Vagina (tissue), 2 donors: ENCODE results near the gene NDUFS8. TPM values are rescaled to one million over a fixed set of nuclear protein-coding genes. Genes with fewer than 3 reads are reported as not detected.
A peak's percentile ranks its signal among the peaks of the same experiment; 100 is the strongest.

ENCODE experiments used
- DNase-seq, 2 donors: peaks; one replicate each; pipeline ENCODE4 v3.0.0-alpha.2; 2017; ENCODE audit errors: extremely low spot score in 2 of 2
- H3K27ac ChIP-seq: fragments of 200-600 bp; sonication (generic); one replicate; pipeline ENCODE4 v1.5.1; 2019
- H3K27me3 ChIP-seq: fragments of 200-600 bp; sonication (generic); one replicate; pipeline ENCODE4 v1.5.1; 2019
- H3K36me3 ChIP-seq, 2 donors: fragments of 200-600 bp; sonication (generic); one replicate each; pipeline ENCODE4 v1.5.1; 2017 to 2019
- H3K4me1 ChIP-seq: fragments of 200-600 bp; sonication (generic); one replicate; pipeline ENCODE4 v1.5.1; 2019
- H3K4me3 ChIP-seq, 2 donors: fragments of 200-600 bp; sonication (generic); 1 replicate in 1 of 2; 2 replicates in 1 of 2; pipeline ENCODE4 v1.5.1; 2016 to 2019
- H3K9me3 ChIP-seq: fragments of 200-600 bp; sonication (generic); one replicate; pipeline ENCODE4 v1.5.1; 2019
- CTCF ChIP-seq, 3 experiments: fragments of 450-650 bp in 2 of 3; fragments of 200-600 bp in 1 of 3; sonication (generic) in 1 of 3; IDR thresholded peaks; one replicate each; pipeline ENCODE4 v1.5.1; 2017 to 2019; ENCODE audit warnings: antibody characterized with exemption in 3 of 3, mild to moderate bottlenecking in 2 of 3, moderate library complexity in 2 of 3
- POLR2A ChIP-seq, 2 donors: fragments of 450-650 bp; IDR thresholded peaks; one replicate each; pipeline ENCODE4 v1.6.1; 2017; ENCODE audit warnings: antibody characterized with exemption in 2 of 2, mild to moderate bottlenecking in 2 of 2, moderate library complexity in 2 of 2
- POLR2AphosphoS5 ChIP-seq, 2 donors: sonication (generic); formaldehyde crosslinking; IDR thresholded peaks; one replicate each; pipeline ENCODE4 v1.9.0; 2017; ENCODE audit warnings: antibody characterized with exemption in 2 of 2, mild to moderate bottlenecking in 2 of 2, low read depth in 1 of 2; ENCODE audit not compliant: insufficient read depth in 1 of 2
- intact Hi-C: fragments of 100-400 bp; cut with DNase I; formaldehyde crosslinking; loops from one replicate; pipeline ENCODE4 v1.15.1; 2023
- total RNA-seq: library from RNA; depleted of rRNA; stranded (reverse); fragments of >200 nt; gene quantifications from one replicate; pipeline ENCODE4 v1.2.3, GENCODE V29; 2016

NDUFS8 gene
- total RNA-seq, 1 donor from 2014 or later: 118 TPM

DNA sequence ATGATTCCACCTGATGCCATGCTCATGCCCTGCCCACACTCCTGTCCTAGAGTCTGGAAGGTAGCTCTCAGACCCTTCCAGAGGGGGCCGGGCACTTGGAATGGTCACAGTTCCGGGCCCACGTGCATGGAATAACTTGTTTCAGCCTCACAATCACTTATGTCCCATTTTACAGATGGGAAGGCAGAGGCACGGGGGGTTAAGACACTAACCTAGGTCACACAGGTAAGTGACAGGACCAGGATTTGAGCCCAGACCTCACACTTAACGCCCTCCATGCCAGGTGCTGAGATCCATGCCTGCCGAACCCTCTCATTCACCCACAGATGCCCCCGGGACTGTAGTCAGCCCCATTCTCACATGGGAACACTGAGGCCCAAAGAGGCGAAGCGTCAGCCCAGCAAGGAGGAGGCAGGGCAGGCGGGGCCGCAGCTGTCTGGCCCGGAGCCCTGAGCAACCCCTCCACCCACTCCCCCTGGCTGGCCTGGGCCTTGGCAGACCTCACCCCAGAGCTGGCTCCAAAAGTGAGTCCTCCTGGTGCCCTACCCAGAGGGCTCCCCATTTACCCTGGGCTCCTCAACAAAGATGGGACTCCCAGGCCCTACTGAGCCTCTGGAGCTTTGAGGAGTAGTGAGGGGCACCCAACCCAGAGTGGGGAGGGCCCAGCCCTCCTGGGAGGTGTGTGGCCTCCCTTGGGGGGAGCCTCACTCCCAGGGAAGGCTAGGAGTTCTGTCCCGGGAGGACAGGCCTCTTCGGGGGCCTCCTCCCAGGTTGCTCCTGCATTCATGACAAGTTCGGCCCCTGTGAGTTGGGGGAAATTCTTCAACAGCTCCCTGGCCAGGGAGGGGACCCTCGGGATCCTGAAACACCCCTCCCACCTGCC lies 22.7 kb upstream of the NDUFS8 start:
- H3K36me3 ChIP-seq: no peaks in the 10 kb centered on the region
- TF ChIP-seq POLR2AphosphoS5 (IDR thresholded peaks at IDR 0.05; ENCODE audit: insufficient read depth in 1 of 2, low read depth in 1 of 2) (no peak), CTCF (IDR thresholded peaks at IDR 0.05) (no peak), POLR2A (IDR thresholded peaks at IDR 0.05) (no peak)
- H3K4me3 ChIP-seq: no peak overlapping the region
- no peak for DNase-seq
- no peaks in the 10 kb centered on the region for H3K9me3 ChIP-seq
- H3K4me1 ChIP-seq: peaks cover 65% of the 10 kb centered on the region
- H3K27me3 ChIP-seq: no peaks in the 10 kb centered on the region
- intact Hi-C loops: no loop called here
- no peak overlapping the region for H3K27ac ChIP-seq

- Histone ChIP-seq H3K27ac (peak overlapping the region; percentile 85), H3K27me3 (no peaks in the 10 kb centered on the region), H3K4me1 (peaks cover 66% of the 10 kb centered on the region), H3K36me3 (no peaks in the 10 kb centered on the region), H3K9me3 (no peaks in the 10 kb centered on the region), H3K4me3 (no peak overlapping the region)
- no peak for TF ChIP-seq POLR2AphosphoS5 (IDR thresholded peaks at IDR 0.05; ENCODE audit: insufficient read depth in 1 of 2, low read depth in 1 of 2)
- TF ChIP-seq CTCF (IDR thresholded peaks at IDR 0.05): no peak
- TF ChIP-seq POLR2A (IDR thresholded peaks at IDR 0.05): no peak
- intact Hi-C loops: no loop called here
- no peak for DNase-seq
These were observed 21.8 kb upstream of the NDUFS8 start for GRCh38 chr11:68008381-68009337.

- no peak for TF ChIP-seq CTCF (IDR thresholded peaks at IDR 0.05)
- no peak for TF ChIP-seq POLR2A (IDR thresholded peaks at IDR 0.05)
- TF ChIP-seq POLR2AphosphoS5 (IDR thresholded peaks at IDR 0.05; ENCODE audit: insufficient read depth in 1 of 2, low read depth in 1 of 2): no peak
- Histone ChIP-seq H3K9me3 (no peaks in the 10 kb centered on the region), H3K27ac (peak overlapping the region; percentile 85), H3K4me1 (peaks cover 70% of the 10 kb centered on the region), H3K4me3 (peak overlapping the region; percentile 44 to 47), H3K36me3 (no peaks in the 10 kb centered on the region), H3K27me3 (no peaks in the 10 kb centered on the region)
- no peak for DNase-seq
- intact Hi-C loops: no loop called here
These were observed 20.9 kb upstream of the NDUFS8 start for GRCh38 chr11:68009391-68010089.

- no peaks in the 10 kb centered on the region for H3K27me3 ChIP-seq
- intact Hi-C loops: no loop called here
These were observed 20.1 kb upstream of the NDUFS8 start, which contains the start of gene ALDH3B1 for GRCh38 chr11:68010090-68011041. ALDH3B1 (plus strand) TSS chr11:68010327; CDS start chr11:68015298, 4,971 bp downstream.

More at GRCh38 chr11:68010090-68011041, 20.1 kb upstream of the NDUFS8 start, which contains the start of gene ALDH3B1:
- DNase-seq: no peak
- Histone ChIP-seq H3K4me3 (peak within 1 kb of the TSS; percentile 44 to 47), H3K9me3 (no peaks in the 10 kb centered on the region), H3K27ac (peak within 1 kb of the TSS; percentile 85), H3K36me3 (no peaks in the 10 kb centered on the region), H3K4me1 (peaks cover 75% of the 10 kb centered on the region)
- TF ChIP-seq CTCF (IDR thresholded peaks at IDR 0.05) (no peak), POLR2A (IDR thresholded peaks at IDR 0.05) (no peak), POLR2AphosphoS5 (IDR thresholded peaks at IDR 0.05; ENCODE audit: insufficient read depth in 1 of 2, low read depth in 1 of 2) (peak; percentile 42 to 92)
